Neural progenitor cell (in vitro differentiated cells): ENCODE measurements around the gene CYP2A7.
"Not testable (repeated sequence)": the region's sequence is repeated elsewhere in the genome, so short reads cannot be mapped to it uniquely, and the experiment has no call there.

Experiments
- CTCF ChIP-seq: fragments of 200-600 bp; sonication (generic); IDR thresholded peaks from 2 replicates; pipeline ENCODE4 v1.5.1; 2017; ENCODE audit warnings: antibody characterized with exemption, mild to moderate bottlenecking
- EZH2 ChIP-seq: fragments of 200-600 bp; sonication (generic); IDR thresholded peaks from 2 replicates; pipeline ENCODE4 v1.6.1; 2017; ENCODE audit warnings: antibody characterized with exemption, mild to moderate bottlenecking, moderate library complexity
- EZH2phosphoT487 ChIP-seq: fragments of 200-600 bp; sonication (generic); IDR thresholded peaks from 2 replicates; pipeline ENCODE4 v1.6.1; 2017; ENCODE audit warnings: antibody characterized with exemption

- not testable (repeated sequence) for TF ChIP-seq EZH2phosphoT487, CTCF, EZH2
Observed at GRCh38 chr19:40825460-40826095, 56.5 kb downstream of the CYP2A7 start.
